Lower leg skin (tissue), 3 donors: Measurements from ENCODE around the gene CORIN.

Source experiments
- CTCF ChIP-seq, 3 donors: fragments of 450-650 bp; IDR thresholded peaks; one replicate each; pipeline ENCODE4 v1.5.1; 2016; ENCODE audit warnings: antibody characterized with exemption in 3 of 3, mild to moderate bottlenecking in 3 of 3, moderate library complexity in 2 of 3
- POLR2A ChIP-seq, 2 donors: fragments of 450-650 bp; IDR thresholded peaks; one replicate each; pipeline ENCODE4 v1.6.1; 2016 to 2017; ENCODE audit warnings: antibody characterized with exemption in 2 of 2, mild to moderate bottlenecking in 1 of 2, moderate library complexity in 1 of 2

- TF ChIP-seq POLR2A (IDR thresholded peaks at IDR 0.05): no peak
- no peak for TF ChIP-seq CTCF (IDR thresholded peaks at IDR 0.05)
Observed at GRCh38 chr4:47749858-47750257, 88.0 kb downstream of the CORIN start.
